Measurements from ENCODE around the gene PTPRU. TPM values are rescaled to one million over a fixed set of nuclear protein-coding genes. Genes with fewer than 3 reads are reported as not detected.
A peak's percentile ranks its signal among the peaks of the same experiment; 100 is the strongest.

PTPRU gene
- total RNA-seq, 1 experiment from 2014 or later = 31.4 TPM

- H3K4me1 ChIP-seq (replicated peaks; ENCODE audit: insufficient read depth) = no peaks in the 10 kb centered on the region
- H3K9me3 ChIP-seq (ENCODE audit: insufficient read depth, low read depth) = no peaks in the 10 kb centered on the region
- BruUV-seq (replicated peaks) = no TSS peak
- no peaks in the 10 kb centered on the region for H3K36me3 ChIP-seq (ENCODE audit: low read depth)
- DNase-seq = no peak
- H3K79me2 ChIP-seq (ENCODE audit: low read depth) = no peaks in the 10 kb centered on the region
- no peak overlapping the region for H3K4me2 ChIP-seq
- ChIA-PET CTCF (no interaction called here), POLR2A (ENCODE audit: unreplicated experiment) (no interaction called here)
- no peak overlapping the region for H3K4me3 ChIP-seq
- no peaks in the 10 kb centered on the region for H3F3A ChIP-seq (ENCODE audit: insufficient read depth, low read depth)
- TF ChIP-seq CTCF (conservative IDR thresholded peaks at IDR 0.05) (no peak), EZH2 (IDR thresholded peaks at IDR 0.05; ENCODE audit: low read depth) (no peak)
- H2AFZ ChIP-seq = no peak overlapping the region
- no peaks in the 10 kb centered on the region for H3K9me2 ChIP-seq (ENCODE audit: insufficient read depth)
- H4K20me1 ChIP-seq (ENCODE audit: insufficient read depth) = no peaks in the 10 kb centered on the region
- H3K27ac ChIP-seq = no peak overlapping the region
- no peaks in the 10 kb centered on the region for H3K27me3 ChIP-seq (ENCODE audit: insufficient read depth, low read depth)
- intact Hi-C loops (cut with micrococcal nuclease; ENCODE audit: unreplicated experiment) = no loop called here
These were observed 46.0 kb downstream of the PTPRU start for GRCh38 chr1:29282135-29282923.

- Histone ChIP-seq H3K27me3 (ENCODE audit: insufficient read depth, low read depth) (no peaks in the 10 kb centered on the region), H4K20me1 (ENCODE audit: insufficient read depth) (no peaks in the 10 kb centered on the region), H3K4me2 (no peak overlapping the region), H3K79me2 (ENCODE audit: low read depth) (no peaks in the 10 kb centered on the region), H3K36me3 (ENCODE audit: low read depth) (no peaks in the 10 kb centered on the region), H3K9me2 (ENCODE audit: insufficient read depth) (no peaks in the 10 kb centered on the region), H3K4me1 (replicated peaks; ENCODE audit: insufficient read depth) (no peaks in the 10 kb centered on the region), H3F3A (ENCODE audit: insufficient read depth, low read depth) (no peaks in the 10 kb centered on the region), H2AFZ (no peak overlapping the region), H3K27ac (no peak overlapping the region), H3K9me3 (ENCODE audit: insufficient read depth, low read depth) (no peaks in the 10 kb centered on the region), H3K4me3 (no peak overlapping the region)
- BruUV-seq (replicated peaks) = no TSS peak
- CTCF ChIA-PET = no interaction called here
- peak; percentile 41 to 50 for DNase-seq
- intact Hi-C loops (cut with micrococcal nuclease; ENCODE audit: unreplicated experiment) = no loop called here
- POLR2A ChIA-PET (ENCODE audit: unreplicated experiment) = no interaction called here
- TF ChIP-seq CTCF (conservative IDR thresholded peaks at IDR 0.05) = no peak
- no peak for TF ChIP-seq EZH2 (IDR thresholded peaks at IDR 0.05; ENCODE audit: low read depth)
These were observed 46.8 kb downstream of the PTPRU start for GRCh38 chr1:29282924-29283803.

- intact Hi-C loops (cut with micrococcal nuclease; ENCODE audit: unreplicated experiment) = no loop called here
- no peak for DNase-seq
- Histone ChIP-seq H3K4me3 (no peak overlapping the region), H3K9me2 (ENCODE audit: insufficient read depth) (no peaks in the 10 kb centered on the region), H3K79me2 (ENCODE audit: low read depth) (no peaks in the 10 kb centered on the region), H3F3A (ENCODE audit: insufficient read depth, low read depth) (no peaks in the 10 kb centered on the region), H3K27ac (no peak overlapping the region), H2AFZ (no peak overlapping the region), H3K4me1 (replicated peaks; ENCODE audit: insufficient read depth) (no peaks in the 10 kb centered on the region), H3K4me2 (no peak overlapping the region), H3K9me3 (ENCODE audit: insufficient read depth, low read depth) (no peaks in the 10 kb centered on the region), H4K20me1 (ENCODE audit: insufficient read depth) (no peaks in the 10 kb centered on the region), H3K36me3 (ENCODE audit: low read depth) (no peaks in the 10 kb centered on the region), H3K27me3 (ENCODE audit: insufficient read depth, low read depth) (no peaks in the 10 kb centered on the region)
- ChIA-PET CTCF (no interaction called here), POLR2A (ENCODE audit: unreplicated experiment) (no interaction called here)
- BruUV-seq (replicated peaks) = no TSS peak
- TF ChIP-seq CTCF (conservative IDR thresholded peaks at IDR 0.05) = no peak
- no peak for TF ChIP-seq EZH2 (IDR thresholded peaks at IDR 0.05; ENCODE audit: low read depth)
These were observed 47.5 kb downstream of the PTPRU start for GRCh38 chr1:29283804-29284195.

All from PC-9 (cell line).